Nephron progenitor cell (in vitro differentiated cells): ENCODE results near the gene FBXO17.

Experiments
- DNase-seq: peaks from one replicate; pipeline ENCODE4 v3.0.0; 2021
- H3K27ac Mint-ChIP-seq: 2 replicates; pipeline ENCODE4 v1.8.0; 2021; ENCODE audit warnings: mild to moderate bottlenecking, moderate library complexity, mixed read lengths
- H3K27me3 Mint-ChIP-seq: 2 replicates; pipeline ENCODE4 v1.8.0; 2021; ENCODE audit warnings: mild to moderate bottlenecking, low read depth, mixed read lengths; ENCODE audit not compliant: poor library complexity
- H3K36me3 Mint-ChIP-seq: 2 replicates; pipeline ENCODE4 v1.8.0; 2021; ENCODE audit warnings: low read depth, mixed read lengths
- H3K4me1 Mint-ChIP-seq: 2 replicates; pipeline ENCODE4 v1.8.0; 2021; ENCODE audit warnings: mixed read lengths
- H3K4me3 Mint-ChIP-seq: 2 replicates; pipeline ENCODE4 v1.8.0; 2021; ENCODE audit warnings: mild to moderate bottlenecking, moderate library complexity, mixed read lengths
- H3K9me3 Mint-ChIP-seq: 2 replicates; pipeline ENCODE4 v1.8.0; 2021; ENCODE audit warnings: mild to moderate bottlenecking, moderate library complexity, mixed read lengths
- CTCF ChIP-seq: fragments of 200-600 bp; sonication (generic); IDR thresholded peaks from 2 replicates; pipeline ENCODE4 v1.5.0; 2021; ENCODE audit warnings: antibody characterized with exemption

The FBXO17 gene

DNA sequence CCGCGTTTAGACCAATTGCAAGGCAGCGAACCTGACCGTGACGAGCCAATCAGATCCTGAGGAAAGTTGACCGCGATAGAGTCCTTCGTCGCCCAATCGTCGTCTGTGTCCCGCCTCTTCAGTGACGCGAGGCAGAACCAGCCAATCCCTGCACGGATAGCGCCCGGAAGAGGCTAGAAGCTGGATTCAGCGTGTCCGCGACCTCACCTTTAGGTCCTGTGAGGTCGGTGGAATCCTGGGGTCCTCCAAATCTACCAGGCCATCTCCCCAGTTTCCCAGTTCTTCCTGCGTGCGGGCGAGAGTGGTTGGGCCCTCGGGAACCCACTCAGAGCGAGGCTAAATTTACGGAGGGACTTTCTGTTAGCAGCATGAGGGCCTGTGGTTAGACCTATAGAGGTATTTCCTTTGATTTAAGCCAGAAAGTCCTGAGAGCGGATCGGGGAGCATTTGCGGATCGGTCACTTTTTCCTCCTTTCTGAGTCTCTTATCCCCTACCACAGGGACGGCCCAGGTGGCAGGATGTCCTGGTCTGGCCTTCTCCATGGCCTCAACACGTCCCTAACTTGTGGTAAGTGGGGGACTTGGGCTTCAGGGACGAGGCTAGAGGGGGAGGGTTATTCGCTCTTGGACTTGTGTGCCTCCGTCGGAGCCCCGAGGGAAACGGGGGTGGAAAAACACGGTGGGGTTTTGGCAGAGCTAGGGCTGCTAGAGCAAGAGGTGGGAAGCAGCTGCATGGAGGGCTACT, 44.6 kb downstream of the FBXO17 start, which contains the start of gene MRPS12:
TSS of gene MRPS12 (plus strand) at position 169 of the 745 bp plus-strand sequence. CDS start at position 520, 351 bp downstream.
- peak; percentile 97 for DNase-seq
- TF ChIP-seq CTCF: no peak
- Mint-ChIP-seq H3K27me3 (peaks cover 6% of the 10 kb centered on the region), H3K36me3 (peaks cover 56% of the 10 kb centered on the region), H3K4me3 (peak within 1 kb of the TSS; percentile 98), H3K27ac (peak within 1 kb of the TSS; percentile 97), H3K4me1 (peaks cover 26% of the 10 kb centered on the region), H3K9me3 (peaks cover 29% of the 10 kb centered on the region)

- Mint-ChIP-seq H3K9me3 (peaks cover 21% of the 10 kb centered on the region), H3K27ac (peak within 1 kb of the TSS; percentile 97), H3K27me3 (peaks cover 6% of the 10 kb centered on the region), H3K4me3 (peak within 1 kb of the TSS; percentile 98), H3K4me1 (peaks cover 26% of the 10 kb centered on the region), H3K36me3 (peaks cover 52% of the 10 kb centered on the region)
- TF ChIP-seq CTCF: peak; percentile 100
- peak; percentile 92 for DNase-seq
Observed at GRCh38 chr19:38929929-38930775, 45.4 kb downstream of the FBXO17 start, which contains the start of gene SARS2. SARS2 (minus strand) TSS chr19:38930763; CDS start chr19:38930736, 27 bp downstream.

DNA sequence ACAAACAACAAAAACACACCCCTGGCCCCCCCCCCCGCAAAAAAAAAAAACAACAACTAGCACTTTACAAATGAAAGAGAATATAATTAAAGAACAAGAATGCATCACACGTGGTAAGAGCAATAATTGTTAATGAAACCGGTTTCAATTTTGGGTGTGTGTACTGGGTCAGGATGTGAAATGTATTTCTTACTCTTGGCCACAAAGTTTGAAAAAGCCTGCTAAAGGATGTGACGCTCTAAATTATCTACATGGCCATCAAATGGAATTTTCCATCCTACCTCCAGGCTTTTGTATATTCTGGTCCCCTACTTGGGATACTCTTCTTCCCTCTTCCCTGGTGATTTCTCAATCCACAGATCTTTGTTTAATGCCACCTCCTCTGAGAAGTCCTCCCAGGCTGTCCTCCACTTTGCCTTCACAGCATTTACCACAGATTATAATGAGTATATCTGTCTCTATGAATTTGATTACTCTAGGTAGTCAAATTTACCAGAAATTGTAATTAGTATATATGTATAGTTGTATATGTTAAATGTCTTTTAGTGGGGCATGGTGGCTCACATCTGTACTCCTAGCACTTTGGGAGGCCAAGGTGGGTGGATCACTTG, 47.0 kb downstream of the FBXO17 start:
- no peak for TF ChIP-seq CTCF
- peaks cover 47% of the 10 kb centered on the region for H3K36me3 Mint-ChIP-seq
- no peak overlapping the region for H3K27ac Mint-ChIP-seq
- peaks cover 7% of the 10 kb centered on the region for H3K9me3 Mint-ChIP-seq
- peaks cover 26% of the 10 kb centered on the region for H3K4me1 Mint-ChIP-seq
- no peaks in the 10 kb centered on the region for H3K27me3 Mint-ChIP-seq
- no peak for DNase-seq
- peak overlapping the region; percentile 98 for H3K4me3 Mint-ChIP-seq

DNA sequence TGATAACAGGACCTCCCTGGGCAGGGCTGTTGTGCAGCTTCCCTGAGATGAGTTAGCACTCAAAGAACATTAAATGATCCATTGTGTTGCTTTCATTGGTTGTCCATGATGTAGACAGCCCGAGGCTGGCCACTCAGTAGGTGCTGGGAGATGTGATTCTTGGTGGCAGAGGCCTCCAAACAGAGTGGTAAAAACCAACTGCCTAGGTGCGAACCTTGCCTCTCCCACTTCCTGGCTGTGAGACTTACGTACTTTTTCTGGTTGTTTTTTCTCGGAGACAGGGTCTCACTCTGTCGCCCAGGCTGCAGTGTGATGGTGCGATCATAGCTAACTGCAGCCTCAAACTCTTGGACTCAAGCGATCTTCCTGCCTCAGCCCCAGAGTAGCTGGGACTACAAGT, 51.2 kb downstream of the FBXO17 start:
- no peak for DNase-seq
- peaks cover 7% of the 10 kb centered on the region for H3K4me1 Mint-ChIP-seq
- H3K9me3 Mint-ChIP-seq: no peaks in the 10 kb centered on the region
- no peak overlapping the region for H3K4me3 Mint-ChIP-seq
- no peak for TF ChIP-seq CTCF
- no peaks in the 10 kb centered on the region for H3K27me3 Mint-ChIP-seq
- H3K27ac Mint-ChIP-seq: no peak overlapping the region
- peaks cover 45% of the 10 kb centered on the region for H3K36me3 Mint-ChIP-seq

- peaks cover 31% of the 10 kb centered on the region for H3K36me3 Mint-ChIP-seq
- TF ChIP-seq CTCF: no peak
- no peaks in the 10 kb centered on the region for H3K27me3 Mint-ChIP-seq
- no peak overlapping the region for H3K4me3 Mint-ChIP-seq
- no peak for DNase-seq
- H3K9me3 Mint-ChIP-seq: no peaks in the 10 kb centered on the region
- no peaks in the 10 kb centered on the region for H3K4me1 Mint-ChIP-seq
- H3K27ac Mint-ChIP-seq: no peak overlapping the region
Observed at GRCh38 chr19:38922482-38922881, 53.1 kb downstream of the FBXO17 start.
